ENCODE measurements around the gene NFKB2.
A peak's percentile ranks its signal among the peaks of the same experiment; 100 is the strongest.

NFKB2 gene

DNA sequence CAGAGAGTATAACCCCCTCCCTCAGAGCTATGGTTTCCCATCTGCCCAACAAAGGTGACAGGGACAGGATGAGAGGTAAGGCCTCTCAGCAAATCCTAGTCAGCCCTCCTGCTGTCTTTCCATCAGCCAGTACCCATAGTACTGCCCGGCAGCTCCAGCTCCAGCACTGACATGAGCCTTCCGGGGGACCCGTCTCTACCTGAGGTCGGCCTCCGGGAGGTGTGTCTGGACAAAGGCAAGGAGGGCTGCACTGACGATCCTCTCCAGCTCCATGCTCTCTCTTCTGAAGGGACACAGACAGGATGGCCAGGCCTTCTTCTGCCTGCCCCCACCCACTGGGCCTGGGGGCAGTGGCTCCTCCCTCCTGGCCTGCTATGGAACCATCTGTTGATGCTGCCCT is 29.4 kb downstream of the NFKB2 start:
- DNase-seq: no peak

DNA sequence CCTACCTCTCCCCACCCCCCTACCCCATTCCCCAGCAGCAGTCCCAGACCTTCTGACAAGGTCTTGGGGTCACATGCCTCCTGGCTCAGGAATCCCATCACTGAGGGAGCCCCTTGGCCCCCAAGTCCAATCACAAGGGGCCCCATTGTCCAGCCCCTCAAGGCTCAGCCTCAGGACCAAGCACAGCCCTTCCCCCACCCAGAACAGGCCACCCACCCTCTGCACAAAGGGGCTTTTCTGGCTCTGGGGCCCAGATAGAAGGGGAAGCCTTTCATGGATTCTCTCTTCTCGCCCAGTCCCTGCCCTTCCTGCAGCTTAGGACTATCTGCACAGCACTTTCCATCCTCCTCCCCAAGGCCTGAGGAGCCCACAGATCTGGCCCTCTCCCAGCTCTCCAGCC is 29.9 kb downstream of the NFKB2 start:
- DNase-seq: no peak

DNA sequence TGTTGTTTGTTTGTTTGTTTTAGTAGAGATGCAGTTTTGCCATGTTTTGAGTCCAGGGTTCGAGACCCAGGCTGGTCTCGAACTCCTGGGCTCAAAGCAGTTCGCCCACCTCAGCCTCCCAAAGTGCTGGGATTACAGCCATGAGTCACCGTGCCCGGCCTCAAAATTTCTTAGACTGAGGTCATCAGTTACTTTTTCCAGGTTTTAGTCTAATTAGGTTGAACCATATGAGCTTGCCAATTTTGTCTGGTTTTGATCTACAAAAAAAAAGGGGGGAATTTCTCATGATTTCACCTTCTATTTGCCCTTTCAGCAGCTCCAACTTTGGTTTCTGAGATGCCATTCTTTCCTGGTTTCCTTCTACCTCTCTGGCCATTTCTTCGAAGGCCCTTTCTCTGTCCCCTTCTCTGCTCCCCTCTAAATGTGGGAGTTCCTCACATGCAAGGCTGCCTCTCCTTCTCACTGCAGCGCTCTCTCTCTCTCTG is 31.3 kb downstream of the NFKB2 start:
- DNase-seq: no peak

DNA sequence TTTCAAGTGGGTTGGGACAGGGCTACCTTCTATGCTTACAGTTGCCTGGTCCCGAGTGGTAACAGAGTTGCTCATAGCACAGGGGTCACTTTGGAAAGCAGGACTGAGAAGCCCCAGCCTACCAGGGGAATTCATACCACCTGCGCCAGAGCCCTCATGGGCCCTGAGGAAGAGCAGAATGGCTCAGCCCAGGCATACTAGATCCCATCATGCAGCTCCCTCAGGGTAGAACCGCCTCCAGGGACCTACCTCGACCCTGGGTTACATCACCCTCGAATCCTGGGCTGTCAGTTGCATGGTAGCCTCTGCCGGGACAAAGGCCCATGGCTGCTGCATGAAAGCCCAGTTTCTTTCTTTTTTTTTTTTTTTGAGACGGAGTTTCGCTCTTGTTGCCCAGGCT is 34.0 kb downstream of the NFKB2 start:
- DNase-seq: no peak

DNA sequence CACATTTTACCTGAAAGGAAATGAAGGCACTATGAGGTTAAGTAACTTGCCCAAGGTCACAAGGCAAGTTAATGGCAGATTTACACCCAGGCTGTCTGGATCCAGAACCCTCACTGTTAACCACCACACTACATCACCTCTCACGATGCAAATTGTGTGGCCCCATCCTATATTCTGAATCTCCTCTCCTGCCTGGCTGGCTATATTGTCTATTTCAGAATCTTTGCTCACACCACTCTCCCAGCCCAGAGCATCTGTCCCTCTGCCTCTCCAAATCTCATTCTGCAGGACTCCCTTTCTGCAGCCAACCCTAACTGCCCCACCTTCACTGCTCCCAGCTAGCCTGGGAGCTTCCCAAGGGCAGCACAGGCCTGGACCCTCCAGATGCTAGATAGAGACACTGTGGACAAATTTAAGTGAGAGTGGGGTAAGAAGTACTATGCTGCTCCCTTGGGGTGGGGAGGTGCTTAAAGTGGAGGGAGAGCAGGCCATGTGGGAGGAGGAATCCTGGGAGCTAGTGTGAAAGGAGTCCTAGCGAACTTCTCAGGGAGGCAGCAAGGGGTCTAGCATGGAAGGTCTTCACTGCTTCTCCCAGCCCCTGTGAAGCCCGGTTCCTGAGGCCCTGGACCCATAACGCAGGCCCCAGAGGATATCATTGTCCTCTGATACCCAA is 36.1 kb downstream of the NFKB2 start:
- peak in 1 of 3 experiments; percentile 45 for DNase-seq

DNA sequence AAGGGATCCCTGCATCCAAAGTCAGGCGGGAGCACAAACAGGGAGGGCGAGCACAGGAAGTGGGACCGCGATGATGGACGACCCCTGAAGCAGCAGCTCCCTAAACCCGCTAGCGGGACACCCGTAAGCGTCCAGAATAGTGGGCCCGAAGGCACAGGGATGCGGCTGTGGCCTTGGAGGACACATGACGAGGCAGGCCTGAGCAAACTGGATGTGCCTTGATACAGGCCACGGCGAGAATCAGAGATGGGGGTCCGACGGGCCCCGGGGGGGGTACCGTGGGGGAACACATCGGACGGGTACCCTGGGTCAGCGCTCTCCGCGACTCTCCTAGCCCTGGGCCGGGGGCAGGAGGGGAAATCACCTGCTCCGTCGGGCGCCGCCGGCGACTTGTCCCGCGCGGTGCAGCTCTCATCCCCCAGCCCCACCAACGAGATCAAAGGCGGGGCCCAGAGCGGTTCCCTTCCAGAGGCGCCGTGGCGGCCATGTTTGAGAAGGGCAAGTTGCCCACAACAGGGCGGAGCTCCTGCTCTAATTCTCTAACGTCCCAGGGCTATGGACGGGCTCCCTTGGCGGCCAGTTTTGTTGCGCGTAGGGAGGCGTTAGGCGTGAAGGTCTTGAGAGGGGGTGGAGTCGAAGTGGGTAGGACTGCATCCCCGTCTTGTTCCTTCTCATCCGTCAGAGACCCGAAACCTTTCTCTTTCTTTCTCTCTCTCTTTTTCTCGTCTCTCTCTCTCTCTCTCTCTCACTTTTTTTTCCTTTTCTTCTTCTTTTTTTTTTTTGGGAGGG is 36.9 kb downstream of the NFKB2 start, which contains the start of gene CUEDC2:
CUEDC2 (minus strand) TSS at position 413 of the 789 bp plus-strand sequence. CDS start 7,386 bp downstream, outside the sequence.
- peak; percentile 92 to 95 (median 95) for DNase-seq

DNA sequence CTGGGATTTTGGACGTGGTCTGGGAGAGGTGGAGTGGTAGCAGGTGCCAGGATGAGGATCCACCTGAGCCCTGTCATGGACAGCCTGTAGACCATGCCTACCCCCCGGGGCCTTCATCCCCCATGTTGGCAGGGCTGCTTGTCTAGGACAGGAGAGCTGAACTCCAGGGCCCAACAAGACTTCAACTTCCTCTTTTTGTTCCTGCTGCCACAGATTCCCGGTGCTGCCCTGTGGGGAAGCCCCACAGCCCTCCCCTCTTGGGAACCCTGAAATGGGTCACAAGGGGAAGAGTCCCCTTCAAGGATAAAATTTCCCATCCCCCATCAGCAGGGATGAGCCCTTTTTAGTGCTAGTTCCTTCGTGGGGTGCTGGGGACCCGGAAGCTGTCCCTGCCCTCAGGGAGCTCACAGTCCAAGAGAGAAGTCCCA is 38.1 kb downstream of the NFKB2 start:
- DNase-seq: no peak

DNA sequence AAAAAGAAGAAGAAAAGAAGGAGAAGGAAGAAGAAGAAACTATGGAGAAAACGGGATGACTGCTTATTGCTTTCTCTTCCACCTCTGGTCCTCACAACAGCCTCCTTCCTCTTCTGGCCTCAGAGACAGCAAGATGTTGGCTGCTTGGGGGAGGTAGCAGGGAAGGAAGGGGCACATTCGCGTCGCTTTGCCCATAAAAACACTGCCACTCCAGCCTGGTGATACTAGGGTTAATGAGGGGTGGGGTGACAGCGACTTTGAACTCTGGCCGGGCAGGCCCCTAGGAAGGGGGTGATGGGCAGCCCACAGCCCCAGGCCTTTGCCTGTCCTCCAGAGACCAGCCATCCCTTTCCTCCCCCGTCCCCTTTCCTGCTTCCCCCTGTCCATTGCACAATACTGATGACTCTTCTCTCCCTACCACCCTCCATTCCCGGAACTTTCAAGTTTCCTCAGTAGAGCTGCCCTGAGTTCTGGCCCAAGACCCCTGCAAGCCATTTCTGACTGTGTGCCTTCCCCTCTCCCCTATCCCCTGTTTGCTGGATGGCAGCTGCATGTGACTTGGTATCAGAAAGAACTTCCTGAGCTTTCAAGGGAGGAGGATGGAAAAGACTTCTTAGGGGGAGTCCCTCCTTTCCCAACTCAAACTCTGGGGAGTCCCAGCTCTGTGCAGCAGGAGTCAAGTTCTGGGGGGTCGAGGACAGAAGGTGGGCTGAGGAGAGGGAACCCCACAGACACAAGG is 39.1 kb downstream of the NFKB2 start:
- DNase-seq: no peak

DNA sequence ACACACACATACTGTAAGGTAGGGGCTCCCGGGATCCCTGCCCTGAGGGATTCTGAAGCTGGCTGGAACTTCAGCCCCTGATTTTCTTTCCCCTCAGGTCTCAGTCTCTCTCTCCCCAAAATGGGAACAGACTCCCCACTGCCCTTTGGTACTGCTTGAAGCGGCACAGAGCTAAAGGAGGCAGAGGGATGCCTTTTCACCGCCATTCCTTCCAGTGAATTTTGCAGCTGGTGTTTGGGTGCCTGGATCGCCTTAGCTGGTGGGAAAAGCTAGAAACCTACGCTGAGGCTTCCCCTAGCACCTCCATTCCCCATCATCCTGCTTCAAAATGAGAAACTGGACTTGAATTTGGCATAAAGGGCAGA is 39.6 kb downstream of the NFKB2 start:
- no peak for DNase-seq

DNA sequence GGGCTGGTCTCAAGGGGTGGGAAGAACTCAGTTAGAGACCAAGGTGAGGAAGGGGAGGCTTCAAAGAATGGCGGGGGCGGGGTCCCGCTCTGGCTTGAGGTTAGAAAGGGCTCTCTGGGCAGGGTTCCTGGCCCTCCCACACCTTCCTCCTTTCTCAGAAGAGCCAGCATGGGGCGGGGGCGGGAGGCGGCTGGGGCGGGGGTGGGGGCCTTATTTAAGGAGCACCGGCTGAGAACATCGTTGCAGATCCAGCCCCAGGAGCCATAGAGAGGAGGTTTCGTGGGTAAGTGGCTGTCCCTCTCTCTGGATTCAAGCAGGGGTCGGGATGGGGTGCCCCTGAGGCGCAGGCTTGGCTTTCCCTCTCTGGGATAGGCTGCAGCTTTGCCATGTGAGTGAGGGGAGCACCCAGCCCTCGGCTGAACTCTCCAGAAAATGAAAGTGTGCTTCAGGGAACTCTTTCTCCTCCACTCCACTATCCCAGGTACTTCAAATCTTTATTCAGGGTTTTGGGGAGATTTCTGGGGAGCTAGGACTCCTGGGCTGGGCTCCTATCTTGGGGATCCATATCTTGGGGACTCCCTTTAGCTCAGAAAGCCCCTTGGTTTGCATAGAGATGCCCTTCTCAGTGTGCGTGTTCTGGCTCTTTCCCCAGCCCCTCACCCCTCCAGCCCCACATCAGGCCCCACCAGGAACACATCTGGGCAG is 40.2 kb downstream of the NFKB2 start:
- no peak for DNase-seq

DNA sequence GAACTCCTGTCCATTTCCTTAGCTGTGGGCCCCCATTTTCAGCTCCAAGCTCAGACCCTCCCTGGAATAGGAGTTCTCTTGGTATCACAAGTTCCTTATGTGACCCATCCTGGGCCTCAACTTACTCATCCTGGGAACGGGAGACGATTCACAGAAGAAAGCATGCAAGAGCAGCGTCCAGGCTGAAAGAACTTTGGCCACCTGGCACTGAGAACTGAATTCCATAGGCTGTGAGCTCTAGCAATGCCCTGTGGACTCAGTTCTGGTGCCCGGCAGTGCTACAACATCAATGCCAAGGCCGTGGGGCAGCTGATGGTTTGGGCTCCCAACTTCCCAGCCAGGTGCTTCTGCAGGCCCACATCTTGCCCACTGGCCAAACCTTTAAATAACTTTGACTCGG is 40.8 kb downstream of the NFKB2 start:
- no peak for DNase-seq

DNA sequence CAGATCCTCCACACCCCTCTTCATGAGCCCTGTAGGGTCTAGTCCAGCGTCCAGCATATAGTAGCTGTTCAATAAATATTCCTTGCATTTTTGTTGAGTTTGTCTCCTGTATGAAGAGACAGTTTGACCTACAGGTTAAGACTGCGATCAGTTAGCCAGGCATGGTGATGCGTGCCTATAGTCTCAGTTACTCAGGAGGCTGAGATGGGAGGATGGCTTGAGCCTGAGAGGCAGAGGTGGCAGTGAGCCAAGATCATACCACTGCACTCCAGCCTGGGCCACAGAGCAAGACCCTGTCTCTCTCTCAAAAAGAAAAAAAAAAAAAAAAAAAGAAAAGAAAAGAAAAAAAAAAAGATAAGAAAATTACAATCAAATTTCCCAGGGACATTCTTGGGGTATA is 42.0 kb downstream of the NFKB2 start:
- DNase-seq: no peak

DNA sequence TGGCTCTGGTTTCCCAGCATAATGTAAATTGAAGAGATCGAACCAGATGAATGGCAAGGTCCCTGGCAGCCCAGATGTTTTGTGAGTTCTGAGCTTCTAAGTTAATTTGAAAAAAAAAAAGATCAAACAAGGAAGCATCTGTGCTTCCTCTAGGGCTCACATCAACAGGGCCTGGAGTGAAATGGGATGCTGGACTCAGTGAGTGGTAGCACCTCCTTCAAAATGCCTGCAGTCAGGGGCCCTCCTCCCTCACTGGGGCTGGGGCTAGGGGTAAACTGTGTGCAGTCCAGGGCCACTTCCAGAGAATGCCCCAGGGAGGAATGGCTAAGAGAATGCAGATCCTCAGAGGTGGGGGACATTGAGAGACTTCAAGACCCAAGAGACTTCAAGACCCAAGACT is 42.9 kb downstream of the NFKB2 start:
- DNase-seq: no peak

DNA sequence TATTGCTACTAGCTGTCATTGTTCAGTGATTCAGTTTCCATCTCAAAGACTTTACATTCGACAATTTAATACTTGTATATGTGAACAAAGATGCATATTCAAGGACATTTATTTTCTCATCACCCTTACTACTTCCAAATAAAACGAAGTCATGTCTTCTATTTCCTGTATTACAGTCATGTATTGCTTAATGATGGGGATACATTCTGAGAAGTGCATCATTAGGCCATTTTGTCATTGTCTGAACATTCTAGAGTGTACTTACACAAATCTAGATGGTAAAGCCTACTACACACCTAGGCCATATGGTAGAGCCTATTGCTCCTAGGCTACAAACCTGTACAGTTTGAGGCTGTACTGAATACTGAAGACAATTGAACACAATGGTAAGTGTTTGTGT is 49.3 kb downstream of the NFKB2 start:
- DNase-seq: no peak

DNA sequence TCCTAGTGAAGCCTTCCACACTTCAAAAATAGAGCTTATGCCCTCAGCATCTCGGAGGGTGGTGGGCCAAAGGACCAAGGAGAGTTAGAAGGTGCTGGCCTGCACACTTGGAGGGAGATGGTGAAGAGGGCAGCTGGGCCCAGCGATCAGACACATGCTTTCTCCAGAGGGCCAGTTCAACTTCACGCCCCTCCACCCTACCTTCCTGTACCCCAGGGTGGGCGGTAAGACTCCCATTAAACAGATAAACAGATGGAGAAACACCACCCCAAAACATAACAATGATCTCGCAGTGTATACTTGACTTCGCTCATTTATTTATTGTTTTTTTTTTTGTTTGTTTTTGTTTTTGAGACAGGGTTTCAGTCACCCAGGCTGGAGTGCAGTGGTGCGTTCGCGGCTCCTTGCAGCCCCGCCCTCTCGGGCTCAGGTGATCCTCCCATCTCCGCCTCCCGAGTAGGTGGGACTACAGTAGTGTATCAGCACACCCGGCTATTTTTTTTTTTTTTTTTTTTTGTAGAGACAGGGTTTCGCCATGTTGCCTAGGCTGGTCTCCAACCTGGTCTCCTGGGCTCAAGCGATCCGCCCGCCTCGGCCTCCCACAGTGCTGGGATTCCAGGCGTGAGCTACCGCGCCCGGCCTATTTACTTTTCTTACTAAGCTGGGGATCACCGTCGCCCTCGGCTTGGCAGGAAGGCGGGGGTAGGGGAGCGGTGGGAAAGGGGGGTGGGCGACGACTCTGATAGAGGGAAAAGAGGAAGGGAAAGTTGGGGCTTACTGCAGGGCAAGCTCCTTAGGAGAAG is 54.0 kb downstream of the NFKB2 start:
- peak; percentile 68 to 83 (median 79) for DNase-seq

DNA sequence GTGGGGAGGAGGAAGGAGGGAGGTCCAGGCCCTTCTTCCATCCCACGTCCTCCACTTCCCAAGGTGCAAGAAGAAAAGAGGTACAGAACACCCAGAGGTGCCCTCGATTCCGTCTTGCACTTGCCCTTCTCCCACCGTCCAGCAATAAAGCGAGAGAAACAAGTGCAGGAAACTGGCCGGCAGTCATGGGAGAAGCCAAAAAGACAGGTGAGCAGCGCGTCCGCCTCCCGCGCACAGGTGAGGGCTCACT is 54.5 kb downstream of the NFKB2 start:
- DNase-seq: no peak

DNA sequence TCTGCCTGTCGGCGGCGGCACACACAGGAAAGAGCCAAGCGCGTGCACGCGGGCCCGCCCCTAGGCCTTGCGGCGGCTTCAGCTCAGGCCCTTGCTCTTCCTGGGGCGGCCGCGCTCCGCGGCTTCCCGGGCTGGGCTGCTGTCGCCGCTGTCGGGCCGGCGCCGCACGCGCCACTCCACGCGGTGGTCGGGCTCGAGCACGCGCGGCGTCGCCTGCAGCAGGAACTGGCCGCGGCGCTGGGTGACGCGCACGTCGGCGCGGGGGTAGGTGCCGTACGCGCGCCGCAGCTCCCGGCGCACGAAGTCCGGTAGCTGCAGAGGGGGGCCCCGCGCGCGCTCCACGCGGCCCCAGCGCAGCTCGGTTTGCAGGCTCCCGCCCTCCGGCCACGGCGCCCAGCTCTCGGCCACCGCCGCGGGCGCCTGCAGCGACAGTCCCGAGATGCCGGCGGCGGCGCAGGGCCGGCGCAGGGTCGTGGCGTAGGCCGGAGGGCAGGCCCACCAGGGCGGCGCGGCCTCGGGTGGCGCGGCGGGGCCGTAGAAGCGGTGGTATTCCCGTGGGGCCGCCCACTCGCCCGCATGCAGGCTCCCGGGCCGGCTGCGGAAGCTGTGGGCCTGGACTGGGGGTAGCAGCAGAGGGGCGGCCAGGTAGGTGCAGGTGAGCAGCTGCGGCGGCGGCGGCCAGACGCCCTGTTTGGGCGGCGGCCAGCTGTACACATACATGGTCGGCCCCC is 55.0 kb downstream of the NFKB2 start:
- DNase-seq: peak; percentile 81 to 88 (median 87)

DNA sequence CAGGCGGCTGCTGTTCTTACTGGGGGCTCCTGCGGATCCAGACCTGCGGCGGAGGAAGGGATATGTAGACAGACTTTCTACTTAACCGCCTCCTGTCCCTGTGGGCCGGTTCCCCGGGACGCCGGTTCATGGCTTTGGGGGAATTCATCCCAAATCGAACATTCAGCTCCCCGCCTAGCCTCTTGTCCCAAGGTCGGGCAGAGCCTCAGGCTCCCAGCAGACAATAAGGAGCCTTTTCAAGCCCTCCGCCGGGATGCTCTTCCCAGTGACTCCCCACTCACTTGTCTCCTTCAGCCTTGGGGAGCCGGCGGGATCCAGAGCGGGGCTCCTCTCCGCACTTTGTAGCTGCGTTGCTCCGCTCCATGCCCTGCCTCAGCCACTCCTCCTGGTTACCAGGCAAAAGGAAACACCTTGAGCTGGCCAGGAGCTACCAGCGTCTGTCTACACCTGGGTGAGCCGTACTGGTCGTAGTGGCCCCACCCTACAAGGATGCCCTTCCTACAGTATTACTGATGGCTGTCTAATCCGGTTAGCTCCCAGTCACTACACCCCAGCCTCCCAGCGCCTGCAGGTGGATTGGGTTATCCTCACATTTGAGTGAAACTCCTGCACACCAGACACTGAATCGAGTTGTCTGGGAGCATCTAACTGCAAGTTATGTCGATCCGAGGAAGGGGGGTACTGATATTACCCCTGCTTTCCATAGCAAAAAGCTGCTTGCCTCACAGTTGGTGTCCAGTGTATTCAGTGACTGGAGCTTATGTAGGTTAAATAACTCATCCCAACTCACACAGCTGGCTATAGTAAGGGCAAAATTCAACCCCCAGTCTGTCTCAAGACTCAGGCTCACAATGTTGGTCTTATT is 55.8 kb downstream of the NFKB2 start, which contains the start of gene C10orf95:
C10orf95 (minus strand) TSS at position 439 of the 865 bp plus-strand sequence. CDS start 450 bp downstream, outside the sequence.
- DNase-seq: peak; percentile 8 to 45 (median 33)
